Stimulated activated CD4-positive, alpha-beta T cell treated with anti-CD3 and anti-CD28 coated beads, Interleukin-15, amount 100 ng/mL, for 1 hour (primary cell): ENCODE data around the gene NEUROG2.

Source experiments
- DNase-seq, 2 donors: peaks; one replicate each; pipeline ENCODE4 v3.0.0-alpha.2; 2020; ENCODE audit warnings: low read depth in 1 of 2, low spot score in 1 of 2

Gene NEUROG2

DNA sequence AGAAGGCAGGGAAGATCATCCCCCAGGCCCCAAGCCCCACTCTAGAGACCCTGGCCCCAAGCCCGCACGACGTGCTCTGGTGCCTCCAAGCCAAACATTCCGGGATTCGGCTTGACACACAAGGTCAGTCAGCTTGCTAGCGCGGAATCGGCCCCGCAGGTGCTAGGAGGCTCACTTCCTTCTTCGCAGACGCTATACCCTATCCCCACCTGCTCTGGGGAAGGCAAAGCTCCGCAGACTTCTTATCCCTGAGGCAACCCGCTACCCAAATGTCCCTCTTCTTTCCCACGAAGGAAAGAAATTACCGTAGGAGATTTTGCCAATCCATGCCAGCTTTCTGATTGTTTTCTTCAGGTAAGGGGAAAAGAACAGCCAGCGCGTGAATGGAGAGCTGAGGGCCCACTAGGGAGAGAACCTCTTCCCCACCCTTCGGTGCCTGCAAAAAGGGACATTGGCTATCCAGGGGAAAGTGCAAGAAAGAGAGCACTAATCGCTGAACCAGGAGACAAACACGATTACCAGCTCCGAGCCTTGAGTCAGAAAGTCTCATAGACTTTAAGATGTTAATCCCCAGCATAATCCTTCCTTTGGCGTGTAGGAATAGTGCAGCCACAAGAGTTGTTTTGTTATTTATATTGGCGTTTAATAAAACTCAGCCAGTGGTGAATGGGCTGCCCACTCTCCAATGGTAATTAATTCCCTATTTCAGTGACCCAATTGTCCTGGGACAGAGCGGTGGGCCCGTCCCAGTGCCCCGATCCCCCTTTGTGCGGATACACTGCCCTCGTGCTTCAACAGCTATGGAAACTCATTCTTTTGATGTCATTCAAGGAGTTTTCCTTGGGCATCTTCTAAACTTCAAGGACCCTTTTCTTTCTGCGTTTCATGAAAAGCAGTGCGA, 5.4 kb upstream of the NEUROG2 start:
- no peak for DNase-seq

DNA sequence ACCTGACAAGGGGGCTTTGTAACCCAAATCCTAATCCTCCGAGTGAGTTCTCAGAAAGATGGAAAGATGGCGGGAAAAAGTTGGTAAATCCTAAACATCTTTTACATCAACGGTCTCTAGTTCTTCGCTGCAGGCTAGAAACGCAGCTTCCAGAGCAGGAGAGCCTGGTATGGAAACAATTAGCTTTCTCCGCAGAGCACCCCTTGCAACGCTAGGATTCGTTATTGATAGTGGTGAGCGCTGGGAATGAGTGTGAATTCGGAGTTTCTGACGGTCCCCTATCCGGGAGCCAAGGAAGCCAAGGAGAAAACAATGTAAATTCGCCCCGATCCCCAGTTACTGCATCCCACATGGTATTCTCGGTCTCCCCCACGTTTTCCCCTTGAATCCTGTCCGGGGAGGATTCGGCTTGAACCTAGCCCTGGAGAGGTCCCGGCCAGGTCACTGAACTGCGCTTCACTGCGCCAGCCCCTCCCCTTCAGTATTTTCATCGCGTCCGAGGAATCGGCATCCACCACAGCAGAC, 4.7 kb upstream of the NEUROG2 start:
- DNase-seq: no peak

DNA sequence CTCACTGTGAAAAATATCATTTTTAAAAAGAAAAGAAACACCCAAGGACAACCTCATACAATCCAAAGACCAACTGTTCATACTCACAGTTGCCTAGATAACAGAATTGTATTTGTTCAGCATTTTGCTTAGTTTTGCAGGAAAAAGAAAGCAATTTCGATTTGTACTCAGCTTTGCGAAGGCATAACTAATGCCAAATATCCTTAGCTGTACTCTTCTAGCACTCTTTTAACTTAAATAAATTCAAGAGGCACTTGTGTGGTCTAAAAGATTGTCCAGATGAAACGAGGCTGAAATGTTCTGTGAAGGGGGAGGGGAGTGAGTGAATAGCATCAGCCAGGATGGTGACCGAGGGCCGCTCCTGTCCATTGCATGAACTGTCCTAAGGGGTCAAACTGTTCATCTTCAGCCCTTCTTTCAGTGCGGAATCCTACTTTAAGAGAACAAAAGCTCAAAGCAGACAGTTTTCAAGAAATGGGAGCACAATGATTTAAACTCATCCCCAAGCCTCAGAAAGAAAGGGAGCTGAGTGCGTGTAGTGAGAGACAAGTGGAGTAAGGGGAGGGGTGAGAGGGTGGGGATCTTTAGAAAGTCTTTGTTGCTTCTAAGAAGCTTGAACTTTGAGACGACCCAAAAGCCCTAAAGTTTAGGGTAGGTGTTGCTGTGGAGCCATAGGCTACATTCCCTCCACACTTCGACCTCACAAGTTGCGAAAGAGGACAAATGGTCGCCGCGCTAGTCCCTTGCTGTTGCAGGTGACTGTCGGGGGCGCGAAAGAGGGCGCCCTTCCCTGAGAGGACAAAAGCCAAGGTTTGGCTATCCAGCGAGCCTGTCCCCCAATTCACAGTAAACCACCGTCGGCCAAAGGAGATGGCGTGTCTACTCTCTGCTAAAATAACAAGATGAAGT, 4.0 kb upstream of the NEUROG2 start:
- DNase-seq: no peak

DNA sequence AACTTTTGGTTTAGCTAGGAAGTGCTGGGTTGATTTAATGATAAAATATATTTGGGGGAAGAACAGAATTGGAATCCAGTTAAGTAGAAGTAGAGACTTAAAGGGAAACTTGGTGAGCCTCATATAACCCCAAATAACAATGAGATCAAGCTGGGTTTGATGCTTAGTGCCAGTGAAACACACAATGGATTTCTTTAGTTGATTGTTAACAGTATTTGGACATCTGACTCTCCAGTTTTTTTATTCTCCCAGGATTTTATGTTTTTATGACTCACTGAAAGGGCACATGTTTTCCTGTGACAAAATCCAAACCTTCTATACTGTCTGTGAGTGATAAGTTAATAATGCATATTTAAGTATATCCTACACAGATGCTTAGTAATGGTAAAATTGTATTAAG, 2.7 kb upstream of the NEUROG2 start:
- no peak for DNase-seq

DNA sequence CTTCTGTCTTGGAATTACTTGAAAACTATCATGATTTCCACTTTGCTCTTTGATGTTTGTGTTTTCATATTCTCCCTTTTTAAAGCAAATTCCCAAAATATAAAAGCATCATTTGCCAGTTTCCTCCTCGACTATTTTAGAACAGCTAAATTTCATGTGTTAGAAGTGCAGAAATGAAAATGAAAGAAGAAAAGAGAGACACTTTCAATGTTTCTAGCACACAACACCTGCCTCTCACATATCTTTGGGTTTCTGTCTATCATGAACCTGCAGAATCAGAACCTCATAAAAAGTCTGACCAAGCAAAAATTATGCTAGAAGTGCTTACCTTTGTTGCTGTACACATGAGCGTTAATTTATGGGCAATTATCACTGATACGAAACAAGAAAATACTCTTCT, 1.9 kb upstream of the NEUROG2 start:
- no peak for DNase-seq

DNA sequence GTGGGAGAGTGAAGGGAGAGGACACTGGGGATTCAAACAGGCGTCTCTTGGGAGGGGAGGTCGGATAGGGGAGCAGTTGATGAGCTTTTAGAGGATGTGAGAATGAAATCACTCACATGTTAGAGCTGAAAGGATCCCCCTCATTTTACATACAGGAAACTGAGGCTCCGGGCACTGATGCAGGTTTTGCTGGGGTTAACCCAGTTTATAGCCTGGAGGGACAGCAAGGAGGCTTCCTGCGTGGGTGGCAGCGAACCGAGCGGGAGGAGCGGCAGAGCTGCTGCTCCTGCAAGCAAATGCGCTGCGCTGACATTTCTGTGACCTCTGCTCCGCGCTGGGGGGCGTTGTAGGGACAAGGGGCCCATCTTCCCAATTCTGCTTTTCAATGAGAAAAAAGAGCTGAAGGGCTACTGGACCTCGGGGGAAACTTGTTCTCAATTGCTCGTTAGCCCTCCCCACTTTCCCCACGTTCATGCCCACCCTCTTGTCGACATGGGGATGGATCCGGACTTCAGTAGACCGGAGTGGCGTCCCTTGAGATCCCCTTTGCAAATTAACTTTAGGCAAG, 1.2 kb upstream of the NEUROG2 start:
- no peak for DNase-seq

DNA sequence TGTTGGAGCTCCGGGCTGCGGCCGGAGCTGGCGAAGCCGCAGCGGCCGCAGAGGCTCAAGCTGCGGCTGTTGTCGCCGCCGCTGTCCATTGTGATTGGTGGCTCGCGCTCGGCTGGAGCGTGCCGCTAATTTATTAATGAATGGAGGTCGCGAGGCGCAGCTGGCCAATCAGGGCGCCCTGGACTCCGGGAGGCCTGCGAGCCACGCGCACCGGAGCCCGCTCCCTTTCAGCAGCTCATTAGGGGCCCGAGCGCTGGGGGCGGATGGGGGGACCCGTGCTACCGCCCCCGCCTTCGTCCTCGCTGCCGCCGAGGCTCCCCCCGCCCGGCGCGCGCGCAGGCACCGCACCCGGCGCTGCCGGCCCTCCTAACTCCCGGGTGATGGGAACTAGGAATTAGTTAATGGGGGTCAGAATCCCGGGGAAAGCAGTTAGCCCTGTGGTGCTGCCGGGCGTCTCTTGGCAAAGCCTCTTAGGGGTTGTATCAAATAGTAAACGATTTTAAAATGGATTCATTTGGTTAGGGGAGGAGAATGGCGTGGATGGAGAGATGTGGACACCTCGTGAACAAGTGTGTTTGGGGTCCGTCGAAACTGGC, 589 bp upstream of the NEUROG2 start:
- no peak for DNase-seq

DNA sequence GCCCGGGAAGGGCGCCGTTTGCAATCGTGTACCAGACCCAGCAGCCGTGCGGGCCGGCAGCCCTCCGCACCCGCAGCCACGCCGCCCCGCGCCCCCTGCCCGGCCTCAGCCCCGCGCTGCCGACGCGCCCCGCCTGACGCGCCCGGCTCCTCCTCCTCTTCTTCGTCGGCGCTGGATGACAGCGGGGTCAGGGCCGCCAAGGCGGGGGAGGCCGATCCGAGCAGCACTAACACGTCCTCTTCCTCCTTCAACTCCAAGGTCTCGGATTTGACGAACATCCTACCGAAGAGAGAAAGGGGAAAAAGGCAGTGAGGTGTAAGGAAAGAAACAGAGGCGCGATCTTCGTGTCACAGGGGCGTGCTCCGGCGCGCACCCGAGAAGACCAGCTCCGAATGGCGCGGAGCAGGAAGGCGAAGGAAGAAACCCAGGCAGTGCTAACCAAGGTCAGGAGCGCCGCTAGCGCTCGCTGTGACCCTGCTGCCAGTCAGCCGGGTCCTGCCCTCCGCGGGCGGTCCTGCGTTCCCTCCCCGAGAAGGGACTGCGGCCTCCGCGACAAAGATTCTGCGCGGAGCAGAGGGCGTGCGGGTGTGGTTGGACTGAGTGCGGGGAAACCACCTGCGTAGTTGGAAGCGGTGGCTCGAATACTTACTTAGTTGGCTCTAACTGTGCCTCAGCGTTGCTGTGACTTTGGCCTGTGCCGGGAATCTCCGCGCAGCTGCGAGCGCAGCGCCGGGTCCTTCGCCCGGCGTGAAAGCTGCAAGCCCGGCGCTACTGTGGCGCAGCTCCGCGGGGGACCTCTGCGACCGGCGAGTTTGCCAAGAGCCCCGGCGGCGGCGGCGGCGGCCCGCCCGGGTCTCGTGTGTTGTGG, 548 bp downstream of the NEUROG2 start:
- DNase-seq: no peak

DNA sequence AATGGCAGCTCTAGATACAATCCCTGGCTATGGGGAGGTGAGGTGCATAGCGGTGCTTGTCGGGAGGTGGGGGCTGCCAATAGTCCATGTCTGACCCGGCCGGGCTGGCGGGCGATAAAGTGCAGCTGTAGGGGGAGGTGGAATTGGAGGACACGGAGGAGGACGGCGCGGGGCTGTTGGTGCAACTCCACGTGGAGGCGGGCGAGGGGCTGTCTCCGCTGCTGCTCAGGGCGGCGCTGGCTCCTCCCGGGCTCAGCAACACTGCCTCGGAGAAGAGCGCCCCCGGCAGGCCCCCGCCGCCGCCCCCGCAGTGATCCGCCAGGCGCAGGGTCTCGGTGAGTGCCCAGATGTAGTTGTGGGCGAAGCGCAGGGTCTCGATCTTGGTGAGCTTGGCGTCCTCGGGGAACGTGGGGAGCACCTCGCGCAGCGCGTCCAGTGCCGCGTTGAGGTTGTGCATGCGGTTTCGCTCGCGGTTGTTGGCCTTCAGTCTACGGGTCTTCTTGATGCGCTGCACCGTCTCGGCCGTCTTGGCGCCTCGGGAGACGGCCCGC, 1.3 kb downstream of the NEUROG2 start:
- DNase-seq: no peak

DNA sequence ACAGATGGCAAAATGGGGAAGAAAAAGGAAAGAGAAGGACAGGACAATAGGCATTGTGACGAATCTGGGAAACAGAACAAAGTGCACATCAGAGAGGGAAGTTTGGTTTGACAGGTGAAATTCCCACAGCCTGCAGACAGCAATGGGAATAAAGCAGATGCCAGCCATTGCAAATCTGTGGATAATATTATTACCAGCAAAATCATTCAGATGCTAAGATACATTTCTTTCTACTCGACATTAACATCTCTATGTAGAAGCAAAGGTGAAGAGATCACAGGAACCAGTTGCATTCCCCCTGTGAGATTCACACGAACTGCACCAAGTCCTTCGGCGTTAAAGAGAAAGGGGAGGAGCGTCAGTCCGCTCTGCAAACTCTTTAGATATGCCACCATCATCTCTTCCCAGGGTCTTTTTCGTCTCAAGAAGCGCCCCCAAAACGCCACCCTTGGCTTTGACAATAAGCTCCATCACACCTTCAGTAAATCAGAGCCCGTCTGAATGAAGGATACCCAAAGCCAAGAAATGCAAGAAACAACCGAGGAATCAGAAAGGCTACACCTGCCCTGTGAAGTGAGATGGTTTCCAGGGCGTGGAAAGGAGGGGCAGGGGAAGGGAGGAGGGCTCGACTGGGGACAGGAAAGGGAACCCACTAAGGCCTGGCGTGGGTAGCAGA, 1.9 kb downstream of the NEUROG2 start:
- DNase-seq: no peak

DNA sequence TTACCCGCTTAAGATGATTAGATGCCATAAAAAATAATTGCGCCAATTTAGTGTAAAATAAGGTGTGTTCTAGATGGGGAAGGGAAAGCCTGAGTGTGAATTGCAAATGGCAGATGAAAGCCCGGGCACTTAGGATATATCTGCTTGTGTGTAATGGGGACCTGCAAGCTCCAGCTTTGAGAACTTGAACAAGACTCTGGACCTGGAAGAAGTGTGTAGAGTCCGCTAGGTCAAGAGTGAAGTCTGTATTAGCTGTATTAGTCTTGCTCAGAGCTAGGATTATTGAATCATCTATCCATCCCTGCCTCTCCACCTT, 4.2 kb downstream of the NEUROG2 start:
- DNase-seq: no peak

DNA sequence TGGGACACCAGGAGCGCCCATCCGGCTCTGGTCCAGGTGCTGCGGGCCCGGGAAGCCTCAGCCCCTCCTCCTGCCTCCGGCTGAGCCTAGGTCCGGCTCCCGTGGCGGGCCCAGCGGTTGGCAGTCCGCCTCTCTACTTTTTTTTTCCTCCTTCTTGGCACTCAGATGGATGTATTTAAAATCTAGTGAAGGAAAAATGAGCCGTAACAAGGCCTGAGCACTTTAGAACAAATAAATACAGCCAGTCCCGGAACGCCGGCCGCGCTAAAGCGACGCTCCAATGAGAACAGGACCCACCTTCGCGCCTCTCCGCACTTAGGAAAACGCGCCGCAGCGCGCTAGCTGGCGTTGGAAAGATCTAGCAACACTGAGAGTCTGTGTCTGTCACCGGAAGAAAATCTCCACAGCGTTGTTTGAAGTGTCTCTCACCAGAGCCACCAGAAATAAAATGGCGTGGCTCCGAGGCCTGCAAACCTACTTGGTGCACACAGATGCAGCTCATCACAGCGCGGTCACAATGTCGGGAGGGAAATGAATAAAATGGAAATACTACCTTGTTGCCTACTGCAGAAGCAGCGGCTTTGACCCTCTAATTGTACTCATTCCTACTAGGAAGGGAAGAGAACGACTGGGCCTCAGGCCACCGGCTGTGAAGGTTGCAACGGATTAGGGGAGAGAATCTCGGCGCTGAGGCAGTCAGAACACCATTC, 4.7 kb downstream of the NEUROG2 start:
- no peak for DNase-seq

DNA sequence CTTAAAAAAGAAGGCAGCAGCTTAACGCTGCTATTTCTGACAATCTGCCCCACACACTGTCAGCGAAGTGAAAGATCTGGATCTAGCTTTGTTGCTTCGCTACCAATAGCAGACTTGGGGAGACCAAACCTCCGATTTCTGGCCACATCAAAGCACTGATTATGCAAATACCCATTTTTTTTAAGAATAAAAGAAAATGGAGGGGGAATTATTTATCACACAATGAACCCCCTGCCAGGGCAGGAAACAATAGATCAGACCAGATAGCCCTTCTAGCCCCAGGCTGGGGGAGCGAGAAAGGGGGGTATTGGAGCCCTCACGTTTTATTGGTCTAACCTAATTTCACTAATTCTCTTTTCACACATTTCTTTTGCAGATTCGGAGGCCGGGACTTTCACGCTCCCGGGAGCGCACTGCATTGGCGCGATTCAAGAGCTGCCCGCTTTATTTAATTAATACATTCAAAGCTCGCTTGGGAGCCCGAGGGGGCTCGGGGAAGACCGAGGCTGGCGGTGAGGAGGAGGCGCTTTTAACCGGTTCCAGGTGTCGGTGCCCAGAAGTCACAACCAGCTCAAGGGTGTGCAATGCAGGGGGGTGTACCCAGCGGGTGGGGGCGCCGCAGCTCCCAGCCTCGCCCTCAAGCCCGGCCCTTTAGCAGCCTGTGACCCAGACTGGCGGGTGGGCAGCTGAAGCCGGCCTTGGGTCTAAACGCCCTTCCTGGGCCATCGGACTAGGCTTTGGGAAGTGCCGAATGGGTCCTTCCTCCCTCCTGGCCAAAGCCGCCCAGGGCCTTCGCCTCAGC, 5.5 kb downstream of the NEUROG2 start:
- DNase-seq: no peak

DNA sequence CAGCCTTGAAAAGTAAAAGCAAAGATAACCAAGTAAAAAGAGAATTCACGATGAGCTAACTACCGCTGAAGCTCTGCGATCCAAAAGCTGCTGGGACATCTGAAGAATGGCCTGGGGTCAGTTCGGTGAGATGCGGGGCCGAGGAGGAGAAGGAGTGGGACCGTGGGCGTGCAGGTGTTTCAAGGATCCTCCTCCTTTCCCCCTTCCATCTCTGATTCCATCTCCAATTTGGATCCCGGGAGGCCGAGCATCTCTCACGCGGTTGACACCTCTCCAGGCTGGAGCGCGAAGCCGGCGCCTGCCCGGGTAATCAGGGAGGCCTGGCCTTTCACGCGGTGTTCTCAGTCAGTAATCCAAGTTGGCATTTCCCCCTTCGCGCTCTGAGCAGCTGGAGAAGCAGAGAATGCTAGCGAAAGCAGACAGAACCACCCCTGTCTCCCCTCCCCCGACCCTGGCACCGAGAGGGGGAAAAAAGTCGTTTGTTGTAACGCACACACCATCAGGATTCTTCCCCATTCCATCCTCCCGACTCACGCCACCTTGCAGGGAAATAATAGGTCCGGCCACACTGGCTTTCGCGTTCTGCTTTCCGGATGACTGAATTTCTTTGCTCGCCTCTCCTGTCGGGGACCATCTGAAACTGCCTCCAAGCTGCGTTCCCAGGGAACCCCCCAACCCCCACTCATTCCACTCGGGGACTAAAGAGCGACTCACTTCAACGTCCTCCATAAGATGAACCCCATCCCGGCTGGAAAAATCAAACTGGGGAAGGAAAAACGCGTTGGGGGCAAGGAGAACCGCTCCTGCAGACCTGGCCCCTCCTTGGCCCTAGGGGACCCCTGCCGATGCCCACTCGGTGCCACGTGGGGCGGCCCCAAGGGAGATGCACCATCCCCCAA, 6.5 kb downstream of the NEUROG2 start:
- no peak for DNase-seq

DNA sequence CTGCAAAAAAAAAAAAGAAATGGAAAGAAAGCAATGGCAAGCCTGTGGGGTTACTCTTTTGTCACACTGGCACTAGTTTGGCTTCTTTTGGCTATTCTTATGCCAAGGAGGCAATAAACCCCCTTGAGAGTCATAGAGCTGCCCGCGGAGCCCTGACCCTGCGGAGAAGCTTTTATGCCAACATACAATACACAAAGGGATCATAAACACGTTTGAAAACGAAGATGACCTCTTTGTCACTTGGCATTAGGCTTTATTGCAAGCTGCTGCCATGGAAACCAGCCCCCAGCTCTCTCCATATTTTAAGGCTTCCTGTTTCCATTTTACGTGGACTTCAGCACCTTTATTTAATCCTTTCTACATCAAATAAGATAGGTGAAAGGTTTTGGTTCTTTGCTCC, 7.6 kb downstream of the NEUROG2 start:
- DNase-seq: no peak

DNA sequence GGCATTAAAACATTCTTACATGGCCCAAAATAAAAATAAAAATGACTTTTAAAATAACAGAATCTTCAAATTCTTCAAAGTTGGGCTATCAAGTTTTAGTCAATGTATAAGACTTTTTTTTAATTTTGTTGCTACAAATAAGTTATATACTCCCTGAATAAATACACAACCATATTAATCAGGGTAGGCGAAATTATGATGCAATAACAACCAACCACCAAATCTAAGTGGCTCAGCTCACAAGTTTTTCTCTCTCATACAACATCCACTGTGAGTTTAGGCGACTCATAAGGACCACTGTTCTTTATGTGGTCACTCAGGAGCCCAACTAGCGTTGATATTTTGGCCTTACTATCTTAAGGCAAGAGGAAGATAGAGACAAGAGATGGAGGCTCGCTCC, 11.2 kb downstream of the NEUROG2 start:
- no peak for DNase-seq

DNA sequence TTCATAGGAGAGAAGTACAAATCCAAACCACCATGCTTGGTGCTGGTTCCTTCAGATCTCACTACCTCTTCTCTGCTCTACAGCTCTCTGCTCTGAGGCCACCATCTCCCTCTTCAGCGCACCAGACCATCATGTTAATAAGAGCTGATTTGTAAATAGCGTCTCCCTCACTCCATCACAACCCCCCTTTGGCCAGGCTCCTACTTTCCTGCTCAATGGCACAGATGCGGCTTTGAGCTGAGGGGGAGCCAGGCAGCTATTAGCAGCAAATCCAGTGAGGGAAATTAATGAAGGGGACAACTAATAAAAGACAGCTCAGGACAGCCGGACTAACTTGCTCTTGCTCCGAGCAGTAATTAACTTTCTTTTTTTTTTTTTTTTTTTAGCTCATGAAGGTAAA, 13.1 kb downstream of the NEUROG2 start:
- DNase-seq: no peak
